ENCODE data around the gene HINT3.
A peak's percentile ranks its signal among the peaks of the same experiment; 100 is the strongest.

The HINT3 gene

DNA sequence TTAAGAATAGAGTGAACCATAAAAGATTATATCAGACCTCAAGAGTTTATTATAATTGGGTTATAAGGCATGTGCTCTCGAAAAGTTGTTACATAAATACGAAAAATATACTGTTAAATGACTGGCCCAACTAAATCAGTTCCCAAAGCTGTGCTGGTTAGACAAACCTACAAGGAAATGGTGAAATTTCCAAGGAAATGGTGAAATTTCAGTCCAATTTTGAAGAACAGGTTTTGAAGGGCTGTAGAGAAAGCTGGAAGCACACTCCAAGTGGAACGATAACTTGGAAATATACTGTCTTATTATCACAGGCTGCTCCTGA, 29.4 kb downstream of the HINT3 start:
- Histone ChIP-seq H3K9me3 (ENCODE audit: insufficient read depth, low read depth, low read length) (no peaks in the 10 kb centered on the region), H3K27ac (ENCODE audit: low read depth, low read length) (peak overlapping the region; percentile 82), H3K27me3 (ENCODE audit: insufficient read depth, low read length) (no peaks in the 10 kb centered on the region), H3K9ac (ENCODE audit: low read depth, low read length) (peak overlapping the region; percentile 93), H3K4me3 (ENCODE audit: low read length) (peak overlapping the region; percentile 84), H3K36me3 (ENCODE audit: insufficient read depth, low read length) (no peaks in the 10 kb centered on the region), H3K4me1 (ENCODE audit: insufficient read depth, low read length) (peaks cover 32% of the 10 kb centered on the region)
- WGBS = 12% methylated on average over 3 of the region's 3 CpGs

DNA sequence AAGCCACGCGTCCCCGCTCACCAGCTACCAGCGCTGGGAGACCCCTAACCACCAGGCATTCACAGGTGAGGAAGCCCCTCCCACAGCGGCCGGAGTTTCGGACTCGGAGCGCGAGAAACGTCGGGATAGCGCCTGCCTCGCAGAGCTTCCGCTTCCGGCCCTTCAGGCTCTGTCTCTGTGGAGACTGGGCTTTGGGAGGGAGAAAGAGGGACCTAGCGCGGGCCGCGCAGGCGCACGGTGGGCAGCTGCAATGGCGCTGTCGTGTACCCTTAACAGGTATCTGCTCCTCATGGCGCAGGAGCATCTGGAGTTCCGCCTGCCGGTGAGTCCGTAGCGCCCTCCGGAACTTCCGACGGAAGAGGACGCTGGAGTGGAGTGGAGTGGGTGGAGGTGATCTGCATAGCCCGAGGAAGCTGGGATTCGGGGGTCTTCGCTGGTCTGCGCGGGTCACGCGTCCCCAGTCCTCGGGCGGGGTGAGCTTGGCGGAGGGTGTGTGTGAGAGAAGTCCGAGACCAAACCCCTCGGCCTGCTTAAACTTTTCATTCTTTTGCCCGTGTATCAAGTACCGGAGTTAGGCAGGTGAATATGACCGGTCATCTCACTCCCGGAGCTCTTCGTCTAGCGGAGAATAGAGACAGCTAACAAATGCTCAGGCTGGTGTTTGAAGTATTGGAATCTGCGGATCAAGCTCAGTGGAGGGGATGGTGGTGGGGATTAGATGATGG, 29.9 kb downstream of the HINT3 start, which contains the start of gene TRMT11:
TSS of gene TRMT11 (plus strand) at position 240 of the 725 bp plus-strand sequence. CDS start at position 251, 11 bp downstream.
- H3K9ac ChIP-seq (ENCODE audit: low read depth, low read length) = peak within 1 kb of the TSS; percentile 93
- WGBS = under 1% methylated on average over 52 of the region's 52 CpGs
- H3K4me3 ChIP-seq (ENCODE audit: low read length) = peak within 1 kb of the TSS; percentile 84
- H3K36me3 ChIP-seq (ENCODE audit: insufficient read depth, low read length) = no peaks in the 10 kb centered on the region
- peak within 1 kb of the TSS; percentile 82 for H3K27ac ChIP-seq (ENCODE audit: low read depth, low read length)
- no peaks in the 10 kb centered on the region for H3K9me3 ChIP-seq (ENCODE audit: insufficient read depth, low read depth, low read length)
- H3K27me3 ChIP-seq (ENCODE audit: insufficient read depth, low read length) = no peaks in the 10 kb centered on the region
- H3K4me1 ChIP-seq (ENCODE audit: insufficient read depth, low read length) = peaks cover 32% of the 10 kb centered on the region

DNA sequence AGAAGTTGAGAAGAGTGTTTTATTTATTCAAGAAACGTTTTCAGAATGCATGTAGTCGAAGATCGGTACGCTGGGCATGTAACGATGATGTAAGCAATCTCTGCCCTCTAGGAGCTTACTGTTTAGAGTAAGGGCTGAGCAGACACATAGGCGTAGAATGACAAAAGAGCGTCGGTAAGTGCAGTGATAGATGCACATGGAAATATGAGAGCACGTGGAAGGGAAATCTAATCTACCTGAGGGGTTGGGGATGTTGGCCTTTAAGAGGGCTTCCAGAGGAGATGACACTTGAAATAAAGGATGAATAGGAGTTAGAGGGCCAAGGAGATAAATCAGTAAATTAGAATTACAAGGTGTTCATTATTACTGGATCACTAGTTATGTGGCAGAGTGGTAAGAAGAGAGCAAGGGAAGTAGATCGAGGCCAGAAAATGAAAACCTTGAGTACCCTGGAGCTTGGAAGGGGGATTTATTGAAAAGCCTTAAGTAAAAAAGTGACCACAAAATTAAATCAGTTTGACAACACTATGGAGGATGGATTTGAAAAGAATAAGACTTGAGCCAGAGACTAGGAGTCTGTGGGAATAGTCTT, 30.6 kb downstream of the HINT3 start:
- no peaks in the 10 kb centered on the region for H3K27me3 ChIP-seq (ENCODE audit: insufficient read depth, low read length)
- H3K27ac ChIP-seq (ENCODE audit: low read depth, low read length) = peak overlapping the region; percentile 82; the same call in 1 of the 2 replicates
- H3K9me3 ChIP-seq (ENCODE audit: insufficient read depth, low read depth, low read length) = no peaks in the 10 kb centered on the region
- H3K4me3 ChIP-seq (ENCODE audit: low read length) = peak overlapping the region; percentile 84
- WGBS = 10% methylated on average over 10 of the region's 10 CpGs
- H3K4me1 ChIP-seq (ENCODE audit: insufficient read depth, low read length) = peaks cover 32% of the 10 kb centered on the region
- peak overlapping the region; percentile 93 for H3K9ac ChIP-seq (ENCODE audit: low read depth, low read length)
- no peaks in the 10 kb centered on the region for H3K36me3 ChIP-seq (ENCODE audit: insufficient read depth, low read length)

DNA sequence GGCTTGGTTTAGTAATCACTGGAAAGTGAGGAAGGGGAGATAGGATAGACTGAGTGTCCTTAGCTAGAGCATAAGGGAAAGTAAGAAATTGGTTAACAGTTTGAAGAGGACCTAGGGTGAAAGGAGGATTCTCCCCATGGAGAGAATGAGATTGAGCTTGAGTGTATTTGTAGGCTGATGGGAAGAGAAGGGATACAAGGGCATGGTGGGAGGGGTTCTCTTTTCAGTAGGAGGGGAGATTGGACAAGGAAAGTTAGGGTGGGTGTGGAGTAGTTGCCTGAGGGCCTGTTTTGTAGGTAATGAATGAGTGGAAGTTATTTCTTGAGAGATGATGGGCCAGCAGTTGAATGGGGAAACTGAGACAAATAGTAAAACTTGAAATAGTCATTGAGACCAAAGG, 31.7 kb downstream of the HINT3 start:
- no peak overlapping the region for H3K9ac ChIP-seq (ENCODE audit: low read depth, low read length)
- no peaks in the 10 kb centered on the region for H3K9me3 ChIP-seq (ENCODE audit: insufficient read depth, low read depth, low read length)
- no peak overlapping the region for H3K27ac ChIP-seq (ENCODE audit: low read depth, low read length)
- peaks cover 30% of the 10 kb centered on the region for H3K4me1 ChIP-seq (ENCODE audit: insufficient read depth, low read length)
- no peaks in the 10 kb centered on the region for H3K27me3 ChIP-seq (ENCODE audit: insufficient read depth, low read length)
- peak overlapping the region; percentile 84 for H3K4me3 ChIP-seq (ENCODE audit: low read length)
- H3K36me3 ChIP-seq (ENCODE audit: insufficient read depth, low read length) = no peaks in the 10 kb centered on the region

DNA sequence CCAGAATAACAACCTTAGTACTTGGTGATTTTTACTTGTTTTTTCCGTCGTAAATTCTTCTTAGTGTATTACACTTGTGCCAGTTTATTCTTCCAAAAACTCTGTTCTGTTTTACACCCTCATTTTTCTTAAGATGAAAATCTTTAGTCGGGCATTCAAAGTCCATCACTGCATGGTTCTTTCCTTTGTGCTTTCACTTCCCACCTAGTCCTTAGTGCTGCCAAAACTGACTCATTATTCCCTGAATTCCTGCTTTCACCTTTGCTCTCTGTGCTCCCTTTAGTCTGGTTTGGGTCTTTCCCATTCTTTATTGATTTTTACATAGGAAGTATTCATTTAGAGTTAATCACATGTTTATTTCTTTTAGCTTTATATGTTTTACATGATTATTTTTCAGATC, 33.1 kb downstream of the HINT3 start:
- 81% methylated on average over 3 of the region's 3 CpGs for WGBS
- H3K4me3 ChIP-seq (ENCODE audit: low read length) = peak overlapping the region; percentile 21; the same call in 1 of the 2 replicates
- H3K27me3 ChIP-seq (ENCODE audit: insufficient read depth, low read length) = no peaks in the 10 kb centered on the region
- no peak overlapping the region for H3K27ac ChIP-seq (ENCODE audit: low read depth, low read length)
- no peaks in the 10 kb centered on the region for H3K36me3 ChIP-seq (ENCODE audit: insufficient read depth, low read length)
- peaks cover 27% of the 10 kb centered on the region for H3K4me1 ChIP-seq (ENCODE audit: insufficient read depth, low read length)
- H3K9ac ChIP-seq (ENCODE audit: low read depth, low read length) = no peak overlapping the region
- H3K9me3 ChIP-seq (ENCODE audit: insufficient read depth, low read depth, low read length) = no peaks in the 10 kb centered on the region

DNA sequence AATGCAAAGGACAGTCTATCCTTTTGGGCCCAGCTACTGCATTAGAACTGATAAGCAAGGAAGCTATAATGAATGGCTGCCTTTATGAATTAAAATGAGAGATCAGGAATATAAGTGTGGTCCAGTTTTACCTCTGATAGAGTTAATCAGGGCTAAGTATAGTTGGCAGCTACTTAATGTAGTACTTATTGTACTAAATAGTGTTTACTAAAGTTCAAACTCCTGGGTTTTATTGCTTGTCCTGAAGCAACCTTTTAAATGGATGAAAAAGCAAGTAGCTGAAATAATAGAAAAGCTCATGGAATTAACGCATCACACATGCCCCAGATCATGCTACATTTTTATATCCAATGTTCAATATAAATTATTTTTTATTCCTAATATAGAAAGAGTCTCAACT, 35.1 kb downstream of the HINT3 start:
- WGBS = no CpG with 5 or more reads among the region's 1 CpG
- no peak overlapping the region for H3K9ac ChIP-seq (ENCODE audit: low read depth, low read length)
- no peaks in the 10 kb centered on the region for H3K27me3 ChIP-seq (ENCODE audit: insufficient read depth, low read length)
- H3K27ac ChIP-seq (ENCODE audit: low read depth, low read length) = no peak overlapping the region
- H3K9me3 ChIP-seq (ENCODE audit: insufficient read depth, low read depth, low read length) = no peaks in the 10 kb centered on the region
- H3K4me3 ChIP-seq (ENCODE audit: low read length) = no peak overlapping the region
- no peaks in the 10 kb centered on the region for H3K36me3 ChIP-seq (ENCODE audit: insufficient read depth, low read length)
- peaks cover 27% of the 10 kb centered on the region for H3K4me1 ChIP-seq (ENCODE audit: insufficient read depth, low read length)

DNA sequence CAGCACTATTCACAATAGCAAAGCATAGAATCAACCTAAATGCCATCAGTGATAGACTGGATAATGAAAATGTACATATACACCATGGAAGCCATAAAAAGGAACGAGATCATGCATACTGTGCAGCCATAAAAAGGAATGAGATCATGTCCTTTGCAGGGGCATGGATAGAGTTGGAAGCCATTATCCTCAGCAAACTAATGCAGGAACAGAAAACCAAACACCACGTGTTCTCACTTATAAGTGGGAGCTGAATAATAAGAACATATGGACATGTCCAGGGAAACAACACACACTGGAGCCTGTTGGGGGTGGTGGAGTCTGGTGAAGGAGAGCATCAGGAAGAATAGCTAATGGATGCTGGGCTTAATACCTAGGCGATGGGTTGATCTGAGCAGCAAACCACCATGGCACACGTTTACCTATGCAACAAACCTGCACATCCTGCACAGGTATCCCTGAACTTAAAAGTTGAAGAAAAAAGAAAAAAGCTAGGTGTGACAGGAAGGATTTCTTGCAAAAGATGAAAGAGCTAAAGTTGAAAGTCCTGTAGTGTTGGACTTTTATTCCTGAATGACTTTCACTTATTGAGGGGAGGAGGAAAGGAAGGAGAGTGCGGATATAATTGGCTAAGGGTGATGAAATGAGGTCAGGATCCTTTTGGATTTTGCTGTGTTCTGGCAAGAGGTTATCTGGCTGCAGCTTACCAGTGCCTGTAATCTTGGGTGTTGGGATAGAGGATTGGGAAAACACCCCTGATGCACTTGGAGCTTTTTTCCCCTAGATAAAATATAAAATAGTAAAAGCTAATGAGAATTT, 38.3 kb downstream of the HINT3 start:
- 90% methylated on average over 5 of the region's 5 CpGs for WGBS
- peaks cover 28% of the 10 kb centered on the region for H3K36me3 ChIP-seq (ENCODE audit: insufficient read depth, low read length)

DNA sequence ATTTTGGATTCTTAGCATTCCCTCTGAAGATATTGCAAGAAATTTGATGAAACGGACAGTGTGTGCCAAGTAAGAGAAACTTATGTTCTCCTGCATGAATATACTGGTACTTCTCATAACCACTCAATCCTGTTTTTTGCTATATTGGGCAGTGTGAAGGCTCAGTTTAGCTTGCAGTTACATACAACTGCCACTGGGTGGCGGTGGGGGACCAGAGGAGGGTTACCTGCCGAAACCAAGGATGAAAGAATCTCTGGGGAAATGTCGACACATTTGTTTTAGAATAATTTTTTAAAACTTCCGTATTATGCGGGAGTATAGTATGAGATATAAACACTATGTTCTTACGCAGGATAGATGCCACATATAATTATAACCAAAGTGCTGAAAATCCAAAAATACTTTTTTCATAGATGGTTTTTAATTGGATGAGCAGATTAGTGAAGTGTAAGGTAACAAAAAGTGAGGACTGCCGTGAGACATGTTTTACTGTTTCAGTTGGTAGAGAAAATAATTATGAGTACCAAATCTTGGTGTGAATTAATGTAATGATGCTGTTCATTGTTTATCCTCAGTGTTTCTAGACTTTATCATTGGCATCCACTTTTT, 39.5 kb downstream of the HINT3 start:
- Histone ChIP-seq H3K9me3 (ENCODE audit: insufficient read depth, low read depth, low read length) (no peaks in the 10 kb centered on the region), H3K27me3 (ENCODE audit: insufficient read depth, low read length) (no peaks in the 10 kb centered on the region), H3K4me1 (ENCODE audit: insufficient read depth, low read length) (no peaks in the 10 kb centered on the region), H3K4me3 (ENCODE audit: low read length) (no peak overlapping the region), H3K36me3 (ENCODE audit: insufficient read depth, low read length) (peaks cover 40% of the 10 kb centered on the region), H3K9ac (ENCODE audit: low read depth, low read length) (no peak overlapping the region), H3K27ac (ENCODE audit: low read depth, low read length) (no peak overlapping the region)
- 50% methylated on average over 5 of the region's 8 CpGs for WGBS

More for the DNA sequence above, 38.3 kb downstream of the HINT3 start:
- no peak overlapping the region for H3K27ac ChIP-seq (ENCODE audit: low read depth, low read length)
- peaks cover 8% of the 10 kb centered on the region for H3K4me1 ChIP-seq (ENCODE audit: insufficient read depth, low read length)
- no peaks in the 10 kb centered on the region for H3K27me3 ChIP-seq (ENCODE audit: insufficient read depth, low read length)
- H3K4me3 ChIP-seq (ENCODE audit: low read length) = no peak overlapping the region
- H3K9ac ChIP-seq (ENCODE audit: low read depth, low read length) = no peak overlapping the region
- H3K9me3 ChIP-seq (ENCODE audit: insufficient read depth, low read depth, low read length) = no peaks in the 10 kb centered on the region

DNA sequence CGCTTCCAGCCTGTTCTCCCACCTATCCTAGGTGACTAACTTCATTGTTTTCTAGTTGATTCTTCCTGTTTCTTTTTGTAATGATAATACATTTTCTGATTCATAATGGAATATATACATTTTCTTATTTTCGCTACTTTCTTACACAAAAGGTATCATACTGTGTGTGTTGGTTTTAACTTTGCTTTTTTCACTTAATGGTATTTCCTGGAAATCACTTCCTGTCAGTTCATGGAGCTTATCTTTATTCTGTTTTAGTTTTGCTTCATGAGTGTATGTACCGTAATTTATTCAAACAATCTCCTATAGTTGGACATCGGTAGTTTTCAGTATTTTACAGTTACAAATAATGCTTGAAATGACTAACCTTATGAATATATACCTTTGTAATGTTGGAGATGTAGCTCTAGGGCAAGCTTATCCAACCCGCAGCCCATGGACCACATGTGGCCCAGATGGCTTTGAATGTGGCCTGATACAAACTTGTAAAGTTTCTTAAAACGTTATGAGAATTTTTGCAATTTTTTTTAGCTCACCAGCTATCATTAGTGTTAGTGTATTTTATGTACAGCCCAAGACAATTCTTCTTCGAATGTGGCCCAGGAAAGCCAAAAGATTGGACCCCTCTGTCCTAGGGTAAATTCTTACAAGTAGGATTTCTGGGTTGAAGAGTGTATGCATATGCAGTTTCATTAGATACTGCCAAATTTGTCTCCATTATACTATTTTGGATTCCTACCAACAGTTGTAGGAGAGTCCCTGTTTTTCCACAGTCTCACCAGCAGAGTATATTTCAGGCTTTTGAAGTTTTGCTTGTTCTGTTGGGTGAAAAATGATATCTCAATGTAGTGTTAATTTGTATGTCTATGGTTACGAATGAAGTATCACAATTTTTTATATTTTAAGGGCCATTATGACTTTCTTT, 46.4 kb downstream of the HINT3 start:
- Histone ChIP-seq H3K27ac (ENCODE audit: low read depth, low read length) (no peak overlapping the region), H3K36me3 (ENCODE audit: insufficient read depth, low read length) (peaks cover 100% of the 10 kb centered on the region), H3K9me3 (ENCODE audit: insufficient read depth, low read depth, low read length) (no peaks in the 10 kb centered on the region), H3K9ac (ENCODE audit: low read depth, low read length) (no peak overlapping the region), H3K4me3 (ENCODE audit: low read length) (no peak overlapping the region), H3K27me3 (ENCODE audit: insufficient read depth, low read length) (no peaks in the 10 kb centered on the region), H3K4me1 (ENCODE audit: insufficient read depth, low read length) (no peaks in the 10 kb centered on the region)
- WGBS = 97% methylated on average over 6 of the region's 8 CpGs

DNA sequence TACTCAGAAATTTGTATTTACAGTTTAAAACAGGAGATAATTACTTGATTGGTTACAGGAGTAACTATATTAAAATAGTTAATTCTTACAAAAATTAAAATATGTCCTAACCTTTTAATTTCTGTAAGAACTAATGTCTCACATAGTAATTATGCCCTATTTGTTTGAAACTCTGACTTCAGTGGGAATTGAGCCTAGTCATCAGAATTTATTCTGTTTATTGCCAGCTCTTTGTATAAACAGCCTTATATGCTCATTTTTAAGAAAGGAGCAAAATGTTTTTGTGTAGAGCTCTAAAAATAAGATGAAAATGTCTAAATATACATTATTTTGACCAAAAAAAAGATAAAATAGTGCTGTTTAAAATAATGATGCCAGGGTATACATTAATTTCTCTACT, 51.2 kb downstream of the HINT3 start:
- H3K9ac ChIP-seq (ENCODE audit: low read depth, low read length) = no peak overlapping the region
- H3K9me3 ChIP-seq (ENCODE audit: insufficient read depth, low read depth, low read length) = no peaks in the 10 kb centered on the region
- H3K4me1 ChIP-seq (ENCODE audit: insufficient read depth, low read length) = no peaks in the 10 kb centered on the region
- peaks cover 100% of the 10 kb centered on the region for H3K36me3 ChIP-seq (ENCODE audit: insufficient read depth, low read length)
- H3K4me3 ChIP-seq (ENCODE audit: low read length) = no peak overlapping the region
- H3K27ac ChIP-seq (ENCODE audit: low read depth, low read length) = no peak overlapping the region
- no peaks in the 10 kb centered on the region for H3K27me3 ChIP-seq (ENCODE audit: insufficient read depth, low read length)

Measured in HUES64 (cell line).